OCI-LY7 (cell line): Measurements from ENCODE around the gene KCNQ1OT1. TPM values are rescaled to one million over a fixed set of nuclear protein-coding genes. Genes with fewer than 3 reads are reported as not detected.

Source experiments
- BruUV-seq: library from RNA; stranded (reverse); fragments of 400-500 nt; replicated peaks from 2 replicates; lab custom pipeline; 2021; lab: Mats Ljungman, UMichigan
- CTCF ChIA-PET: fragments of 300-600 bp; sonication (Branson Sonifier 250); formaldehyde crosslinking; loops from one replicate; lab custom pipeline; 2022; ENCODE audit warnings: antibody characterized with exemption; ENCODE audit not compliant: unreplicated experiment; lab: Charles Lee
- POLR2A ChIA-PET: fragments of 300-600 bp; sonication (Branson Sonifier 250); formaldehyde crosslinking; loops from one replicate; lab custom pipeline; 2022; ENCODE audit warnings: antibody characterized with exemption; lab: Charles Lee
- DNase-seq: peaks from one replicate; pipeline ENCODE4 v3.0.0-alpha.2; 2015; ENCODE audit warnings: low spot score
- H2AFZ ChIP-seq: fragments of 200-600 bp; sonication (generic), shearing (Covaris generic); 2 replicates; pipeline ENCODE4 v1.6.1; 2014; ENCODE audit warnings: mild to moderate bottlenecking, antibody characterized with exemption, low read length, moderate library complexity
- H3K27ac ChIP-seq: fragments of 200-600 bp; sonication (generic); 2 replicates; pipeline ENCODE4 v1.5.1; 2014; ENCODE audit warnings: mixed run types, low read depth, mild to moderate bottlenecking, moderate library complexity, low read length, inconsistent platforms; ENCODE audit not compliant: poor library complexity, severe bottlenecking
- H3K36me3 ChIP-seq: fragments of 200-600 bp; sonication (generic); 2 replicates; pipeline ENCODE4 v1.6.1; 2014; ENCODE audit warnings: mild to moderate bottlenecking, antibody characterized with exemption, low read length, moderate library complexity, mixed read lengths; ENCODE audit not compliant: insufficient read depth
- H3K4me1 ChIP-seq: fragments of 200-600 bp; sonication (generic); 2 replicates; pipeline ENCODE4 v1.5.1; 2014; ENCODE audit warnings: mild to moderate bottlenecking, low read length; ENCODE audit not compliant: insufficient read depth, poor library complexity, severe bottlenecking
- H3K4me2 ChIP-seq: fragments of 200-600 bp; sonication (generic); 2 replicates; pipeline ENCODE4 v1.6.1; 2014; ENCODE audit warnings: mild to moderate bottlenecking, low read length
- H3K4me3 ChIP-seq: fragments of 200-600 bp; sonication (generic); 2 replicates; pipeline ENCODE4 v1.5.1; 2014; ENCODE audit warnings: mild to moderate bottlenecking, low read depth, low read length; ENCODE audit not compliant: poor library complexity, severe bottlenecking
- H3K79me2 ChIP-seq: fragments of 200-600 bp; sonication (generic); 2 replicates; pipeline ENCODE4 v1.6.1; 2016; ENCODE audit warnings: low read depth, mild to moderate bottlenecking, low read length, moderate library complexity, mixed read lengths; ENCODE audit not compliant: insufficient read depth
- H3K9me2 ChIP-seq: fragments of 200-600 bp; sonication (generic); 2 replicates; pipeline ENCODE4 v1.6.1; 2016; ENCODE audit warnings: mild to moderate bottlenecking, low read length, mixed read lengths; ENCODE audit not compliant: insufficient read depth
- H3K9me3 ChIP-seq: fragments of 200-600 bp; sonication (generic); 2 replicates; pipeline ENCODE4 v1.6.1; 2014; ENCODE audit warnings: mild to moderate bottlenecking, mixed run types, low read length, mixed read lengths
- H4K20me1 ChIP-seq: fragments of 200-600 bp; sonication (generic); 2 replicates; pipeline ENCODE4 v1.6.1; 2014; ENCODE audit warnings: mild to moderate bottlenecking, antibody characterized with exemption, low read length, moderate library complexity, mixed read lengths; ENCODE audit not compliant: insufficient read depth
- EZH2phosphoT487 ChIP-seq: fragments of 200-600 bp; sonication (generic); IDR thresholded peaks from 2 replicates; pipeline ENCODE4 v1.6.1; 2018; ENCODE audit warnings: low read depth, borderline replicate concordance, mild to moderate bottlenecking, mixed run types, antibody characterized with exemption, low read length, moderate library complexity, mixed read lengths
- intact Hi-C: fragments of 100-400 bp; cut with micrococcal nuclease; formaldehyde crosslinking; loops from one replicate; pipeline ENCODE4 v1.10.0; 2022; ENCODE audit not compliant: unreplicated experiment
- total RNA-seq, 2 experiments: library from RNA; depleted of rRNA in 1 of 2; stranded (reverse); fragments of >200 nt in 1 of 2; shearing (Covaris generic) in 1 of 2; gene quantifications; 2 replicates each; pipeline ENCODE4 v1.2.3, GENCODE V29; 2014 to 2022
- TF ChIP-seq, protein P1 (sequence below): fragments of 200-600 bp; sonication (generic); conservative IDR thresholded peaks from 2 replicates; pipeline ENCODE4 v1.5.1; 2014; ENCODE audit warnings: mild to moderate bottlenecking, antibody characterized with exemption, low read length, moderate library complexity, mixed read lengths

KCNQ1OT1 gene
- total RNA-seq, 2 experiments from 2014 or later, result 2.9 to 3.4 TPM

DNA sequence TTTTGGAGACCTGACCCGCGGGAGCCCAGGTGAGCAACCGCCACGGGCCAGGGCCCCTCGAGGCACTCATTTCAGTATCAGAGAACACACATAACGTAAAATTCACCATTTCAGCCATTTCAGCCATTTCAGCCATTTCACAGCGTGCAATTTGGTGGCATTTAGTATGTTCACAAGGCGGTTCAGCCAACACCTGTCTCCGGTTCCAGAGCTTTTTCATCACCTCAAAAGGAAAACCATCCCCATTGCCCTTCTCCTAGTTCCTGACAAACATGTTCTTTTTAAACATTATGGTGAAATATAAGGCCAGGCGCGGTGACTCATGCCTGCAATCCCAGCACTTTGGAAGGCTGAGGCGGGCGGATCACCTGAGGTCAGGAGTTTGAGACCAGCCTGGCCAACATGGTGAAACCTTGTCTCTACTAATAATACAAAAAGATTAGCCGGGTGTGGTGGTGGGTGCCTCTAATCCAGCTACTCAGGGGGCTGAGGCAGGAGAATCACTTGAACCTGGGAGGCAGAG lies 135.7 kb downstream of the KCNQ1OT1 start:
- Histone ChIP-seq H3K4me1 (no peaks in the 10 kb centered on the region), H2AFZ (no peak overlapping the region), H3K9me3 (no peaks in the 10 kb centered on the region), H4K20me1 (no peaks in the 10 kb centered on the region), H3K9me2 (no peaks in the 10 kb centered on the region), H3K27ac (no peak overlapping the region), H3K36me3 (no peaks in the 10 kb centered on the region), H3K4me3 (no peak overlapping the region), H3K79me2 (no peaks in the 10 kb centered on the region), H3K4me2 (no peak overlapping the region)
- no peak for DNase-seq
- intact Hi-C loops, result no loop called here
- POLR2A ChIA-PET, result no interaction called here
- CTCF ChIA-PET, result no interaction called here
- no TSS peak for BruUV-seq
- TF ChIP-seq, protein P1, sequence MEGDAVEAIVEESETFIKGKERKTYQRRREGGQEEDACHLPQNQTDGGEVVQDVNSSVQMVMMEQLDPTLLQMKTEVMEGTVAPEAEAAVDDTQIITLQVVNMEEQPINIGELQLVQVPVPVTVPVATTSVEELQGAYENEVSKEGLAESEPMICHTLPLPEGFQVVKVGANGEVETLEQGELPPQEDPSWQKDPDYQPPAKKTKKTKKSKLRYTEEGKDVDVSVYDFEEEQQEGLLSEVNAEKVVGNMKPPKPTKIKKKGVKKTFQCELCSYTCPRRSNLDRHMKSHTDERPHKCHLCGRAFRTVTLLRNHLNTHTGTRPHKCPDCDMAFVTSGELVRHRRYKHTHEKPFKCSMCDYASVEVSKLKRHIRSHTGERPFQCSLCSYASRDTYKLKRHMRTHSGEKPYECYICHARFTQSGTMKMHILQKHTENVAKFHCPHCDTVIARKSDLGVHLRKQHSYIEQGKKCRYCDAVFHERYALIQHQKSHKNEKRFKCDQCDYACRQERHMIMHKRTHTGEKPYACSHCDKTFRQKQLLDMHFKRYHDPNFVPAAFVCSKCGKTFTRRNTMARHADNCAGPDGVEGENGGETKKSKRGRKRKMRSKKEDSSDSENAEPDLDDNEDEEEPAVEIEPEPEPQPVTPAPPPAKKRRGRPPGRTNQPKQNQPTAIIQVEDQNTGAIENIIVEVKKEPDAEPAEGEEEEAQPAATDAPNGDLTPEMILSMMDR, result no peak
- no peak for TF ChIP-seq EZH2phosphoT487

DNA sequence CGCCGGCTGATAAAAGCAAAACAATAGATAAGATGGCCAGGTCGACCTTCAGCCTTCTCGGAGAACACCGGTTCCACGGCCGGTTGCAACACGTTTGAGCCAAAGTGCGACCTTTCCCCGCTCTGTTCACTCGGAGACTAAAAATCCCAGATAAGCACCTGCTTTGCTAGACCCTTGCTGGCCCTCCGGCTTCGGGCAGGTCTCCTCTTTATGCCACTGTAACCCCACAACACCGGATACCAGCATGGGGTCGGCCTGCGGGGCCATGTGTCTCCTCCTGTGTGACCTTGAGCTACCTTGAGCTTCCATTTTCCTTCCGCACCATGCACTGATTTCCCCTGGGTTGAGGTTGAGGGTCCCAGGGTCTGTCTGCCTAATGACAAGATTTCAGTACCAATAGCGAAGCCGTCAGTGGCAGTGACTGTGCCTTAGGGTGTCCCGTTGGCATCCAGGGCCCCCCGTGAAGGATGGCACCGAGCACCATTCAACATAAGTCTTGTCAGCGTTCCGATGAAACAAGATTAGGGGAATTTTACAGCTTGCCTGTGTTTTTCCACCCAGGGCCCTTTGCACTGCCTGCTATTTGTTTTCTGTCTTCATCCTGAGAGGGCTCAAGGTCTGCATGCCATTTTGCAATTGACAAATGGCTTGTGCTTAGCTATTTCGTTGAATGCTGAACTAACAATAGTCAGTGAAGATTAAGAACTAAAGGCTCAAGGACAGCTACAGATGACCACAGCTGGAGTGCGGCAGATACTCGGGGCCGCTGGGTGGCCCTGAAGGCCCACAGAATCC lies 136.4 kb downstream of the KCNQ1OT1 start:
- no TSS peak for BruUV-seq
- POLR2A ChIA-PET, result no interaction called here
- no peaks in the 10 kb centered on the region for H3K79me2 ChIP-seq
- no peak overlapping the region for H3K27ac ChIP-seq
- no peaks in the 10 kb centered on the region for H3K9me2 ChIP-seq
- H4K20me1 ChIP-seq, result no peaks in the 10 kb centered on the region
- TF ChIP-seq EZH2phosphoT487, result no peak
- TF ChIP-seq, protein P1, result no peak
- no peaks in the 10 kb centered on the region for H3K4me1 ChIP-seq
- CTCF ChIA-PET, result no interaction called here
- DNase-seq, result no peak
- H3K9me3 ChIP-seq, result no peaks in the 10 kb centered on the region
- H2AFZ ChIP-seq, result no peak overlapping the region
- no peaks in the 10 kb centered on the region for H3K36me3 ChIP-seq
- H3K4me2 ChIP-seq, result no peak overlapping the region
- intact Hi-C loops, result no loop called here
- no peak overlapping the region for H3K4me3 ChIP-seq

DNA sequence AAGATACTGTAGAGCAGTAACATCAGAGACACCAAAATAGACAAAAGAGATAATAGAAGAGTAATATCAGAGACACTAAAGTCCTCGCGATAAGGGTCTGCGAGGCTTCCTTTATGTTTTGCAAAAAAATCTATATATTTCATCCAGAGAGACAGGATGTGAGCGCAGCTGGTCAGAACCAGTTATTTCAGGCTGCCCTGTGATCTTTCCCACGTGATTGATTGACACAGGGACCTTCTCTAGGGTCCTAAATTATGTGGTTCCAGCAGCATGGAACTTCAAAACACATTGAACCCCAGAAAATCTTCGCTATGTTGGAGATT lies 136.9 kb downstream of the KCNQ1OT1 start:
- no peaks in the 10 kb centered on the region for H4K20me1 ChIP-seq
- H3K79me2 ChIP-seq, result no peaks in the 10 kb centered on the region
- no peak overlapping the region for H3K27ac ChIP-seq
- intact Hi-C loops, result no loop called here
- no peaks in the 10 kb centered on the region for H3K9me2 ChIP-seq
- no peak overlapping the region for H3K4me2 ChIP-seq
- no peak for DNase-seq
- no peak overlapping the region for H2AFZ ChIP-seq
- no peaks in the 10 kb centered on the region for H3K9me3 ChIP-seq
- ChIA-PET CTCF (no interaction called here), POLR2A (no interaction called here)
- TF ChIP-seq EZH2phosphoT487, result no peak
- TF ChIP-seq, protein P1, result no peak
- no peaks in the 10 kb centered on the region for H3K4me1 ChIP-seq
- no peaks in the 10 kb centered on the region for H3K36me3 ChIP-seq
- no TSS peak for BruUV-seq
- no peak overlapping the region for H3K4me3 ChIP-seq
